Liver (tissue), 9 donors: ENCODE results near the gene TSGA10IP. TPM values are rescaled to one million over a fixed set of nuclear protein-coding genes. Genes with fewer than 3 reads are reported as not detected.

Experiments used
- DNase-seq: peaks from one replicate; pipeline ENCODE4 v3.0.0-alpha.2; 2017; ENCODE audit warnings: low spot score
- H3K27ac ChIP-seq, 2 donors: one replicate each; pipeline ENCODE4 v1.7.0; 2013; ENCODE audit warnings: inconsistent platforms in 2 of 2, low read length in 2 of 2, control low read depth in 1 of 2, low read depth in 1 of 2, mild to moderate bottlenecking in 1 of 2
- H3K27me3 ChIP-seq, 4 donors: one replicate each; pipeline versions ENCODE4 v1.6.1 to v1.7.0; 2013; ENCODE audit warnings: low read length in 3 of 4, inconsistent platforms in 1 of 4, mild to moderate bottlenecking in 1 of 4, moderate library complexity in 1 of 4; ENCODE audit not compliant: control insufficient read depth in 4 of 4, insufficient read depth in 4 of 4
- H3K36me3 ChIP-seq, 4 donors: one replicate each; pipeline versions ENCODE4 v1.6.1 to v1.7.0; 2013; ENCODE audit warnings: low read length in 3 of 4, mild to moderate bottlenecking in 3 of 4, low read depth in 1 of 4, moderate library complexity in 1 of 4; ENCODE audit not compliant: control insufficient read depth in 4 of 4, insufficient read depth in 3 of 4
- H3K4me1 ChIP-seq, 4 donors: one replicate each; pipeline versions ENCODE4 v1.6.1 to v1.7.0; 2013; ENCODE audit warnings: low read length in 3 of 4, mild to moderate bottlenecking in 3 of 4, moderate library complexity in 1 of 4; ENCODE audit not compliant: control insufficient read depth in 4 of 4, insufficient read depth in 4 of 4
- H3K4me3 ChIP-seq, 3 donors: one replicate each; pipeline versions ENCODE4 v1.6.1 to v1.7.0; 2013; ENCODE audit warnings: low read length in 3 of 3, control low read depth in 1 of 3, low read depth in 1 of 3, mild to moderate bottlenecking in 1 of 3
- H3K9ac ChIP-seq, 2 donors: one replicate each; pipeline ENCODE4 v1.7.0; 2013; ENCODE audit warnings: low read length in 2 of 2, mild to moderate bottlenecking in 2 of 2, moderate library complexity in 2 of 2, control low read depth in 1 of 2, low read depth in 1 of 2
- H3K9me3 ChIP-seq, 4 donors: one replicate each; pipeline versions ENCODE4 v1.6.1 to v1.7.0; 2013; ENCODE audit warnings: low read length in 3 of 4; ENCODE audit not compliant: control insufficient read depth in 4 of 4
- EGR1 ChIP-seq, 2 donors: IDR thresholded peaks; 2 replicates each; pipeline ENCODE4 v1.6.1; 2016 to 2018; ENCODE audit warnings: antibody characterized with exemption in 2 of 2, low read depth in 2 of 2
- FOXA1 ChIP-seq: IDR thresholded peaks from 2 replicates; pipeline ENCODE4 v1.6.1; 2016; ENCODE audit warnings: antibody characterized with exemption
- FOXA2 ChIP-seq: IDR thresholded peaks from 2 replicates; pipeline ENCODE4 v1.6.1; 2016; ENCODE audit warnings: antibody characterized with exemption
- GABPA ChIP-seq, 2 donors: IDR thresholded peaks in 1 of 2; conservative IDR thresholded peaks in 1 of 2; 2 replicates each; pipeline ENCODE4 v1.6.1; 2016; ENCODE audit warnings: antibody characterized with exemption in 2 of 2, mild to moderate bottlenecking in 1 of 2, moderate library complexity in 1 of 2
- HNF4A ChIP-seq, 2 donors: conservative IDR thresholded peaks; 2 replicates each; pipeline ENCODE4 v1.6.1; 2016; ENCODE audit warnings: antibody characterized with exemption in 2 of 2, mild to moderate bottlenecking in 2 of 2
- HNF4G ChIP-seq: IDR thresholded peaks from 2 replicates; pipeline ENCODE4 v1.6.1; 2016; ENCODE audit warnings: antibody characterized with exemption
- JUND ChIP-seq, 2 donors: IDR thresholded peaks; 2 replicates each; pipeline ENCODE4 v1.6.1; 2016; ENCODE audit warnings: antibody characterized with exemption in 2 of 2
- RAD21 ChIP-seq, 2 donors: IDR thresholded peaks; 2 replicates each; pipeline ENCODE4 v1.6.1; 2016; ENCODE audit warnings: antibody characterized with exemption in 2 of 2, mild to moderate bottlenecking in 2 of 2
- RXRA ChIP-seq, 2 donors: IDR thresholded peaks; 2 replicates each; pipeline ENCODE4 v1.6.1; 2017 to 2018; ENCODE audit warnings: antibody characterized with exemption in 2 of 2, mild to moderate bottlenecking in 1 of 2
- TAF1 ChIP-seq: conservative IDR thresholded peaks from 2 replicates; pipeline ENCODE4 v1.6.1; 2016; ENCODE audit warnings: antibody characterized with exemption, mild to moderate bottlenecking
- WGBS: extraction: QIAGEN DNeasy Blood & Tissue Kit; methylation state at CpG from one replicate; pipeline ENCODE4 v1.1.7; 2013; 5-methylcytosine and 5-hydroxymethylcytosine counted together
- polyA plus RNA-seq, 2 donors: library from polyadenylated mRNA; stranded (reverse) in 1 of 2; unstranded in 1 of 2; fragments of 200-250 nt in 1 of 2; fragments of >200 nt in 1 of 2; fragmentation: Nextera tagmentation in 1 of 2; extraction: Ambion mirVana in 1 of 2; gene quantifications; one replicate each; pipeline versions ENCODE4 v1.2.1 to v1.2.3, GENCODE V29; 2013 to 2015
- total RNA-seq, 2 donors: library from RNA; depleted of rRNA; stranded (reverse); fragments of >200 nt; gene quantifications; one replicate each; pipeline ENCODE4 v1.2.3, GENCODE V29; 2014
- TF ChIP-seq, protein P1 (sequence below): IDR thresholded peaks from 2 replicates; pipeline ENCODE4 v1.6.1; 2016; ENCODE audit warnings: antibody characterized with exemption, mild to moderate bottlenecking
- TF ChIP-seq, protein P2 (sequence below): IDR thresholded peaks from 2 replicates; pipeline ENCODE4 v1.6.1; 2016; ENCODE audit warnings: antibody characterized with exemption
- TF ChIP-seq, protein P3 (sequence below): IDR thresholded peaks from 2 replicates; pipeline ENCODE4 v1.6.1; 2016; ENCODE audit warnings: antibody characterized with exemption
- donor health status: healthy.
- donor health status: healthy.
- donor health status: healthy.
- donor health status: healthy.
- donor health status: healthy.

Gene TSGA10IP
- total and polyA plus RNA-seq, 4 donors = 0.02 TPM; not detected in 3

DNA sequence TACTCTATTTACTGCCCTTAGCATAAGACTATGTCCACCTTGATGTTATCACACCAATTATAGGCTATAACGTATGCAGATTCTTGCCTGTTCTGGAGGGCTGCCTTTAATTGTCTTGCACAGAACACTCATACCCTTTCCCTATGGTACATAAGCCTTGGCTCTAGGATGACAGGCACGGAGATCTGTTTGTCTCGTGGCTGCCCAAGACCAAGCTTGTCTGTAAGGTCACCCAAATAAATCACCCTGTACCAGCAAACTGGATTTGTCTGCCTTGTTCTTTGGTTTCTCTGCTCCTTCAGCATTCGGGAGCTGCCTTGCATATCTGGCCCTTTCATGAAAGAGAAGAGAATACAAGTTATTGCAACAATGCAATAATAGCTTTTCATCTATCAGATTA is 7.5 kb upstream of the TSGA10IP start:
- H3K36me3 ChIP-seq = no peaks in the 10 kb centered on the region
- WGBS = 53% methylated on average over 4 of the region's 4 CpGs
- H3K9ac ChIP-seq = no peak overlapping the region
- no peaks in the 10 kb centered on the region for H3K27me3 ChIP-seq
- no peaks in the 10 kb centered on the region for H3K9me3 ChIP-seq
- TF ChIP-seq GABPA (IDR thresholded peaks at IDR 0.05 in 1 of 2, conservative IDR thresholded peaks at IDR 0.05 in 1 of 2) = no peak
- no peak for TF ChIP-seq EGR1 (IDR thresholded peaks at IDR 0.05; ENCODE audit: low read depth in 2 of 2)
- H3K4me1 ChIP-seq = peaks cover 0 to 2% (median 0%) of the 10 kb centered on the region in 4 donors
- no peak for DNase-seq
- H3K27ac ChIP-seq = no peak overlapping the region
- no peak overlapping the region for H3K4me3 ChIP-seq

DNA sequence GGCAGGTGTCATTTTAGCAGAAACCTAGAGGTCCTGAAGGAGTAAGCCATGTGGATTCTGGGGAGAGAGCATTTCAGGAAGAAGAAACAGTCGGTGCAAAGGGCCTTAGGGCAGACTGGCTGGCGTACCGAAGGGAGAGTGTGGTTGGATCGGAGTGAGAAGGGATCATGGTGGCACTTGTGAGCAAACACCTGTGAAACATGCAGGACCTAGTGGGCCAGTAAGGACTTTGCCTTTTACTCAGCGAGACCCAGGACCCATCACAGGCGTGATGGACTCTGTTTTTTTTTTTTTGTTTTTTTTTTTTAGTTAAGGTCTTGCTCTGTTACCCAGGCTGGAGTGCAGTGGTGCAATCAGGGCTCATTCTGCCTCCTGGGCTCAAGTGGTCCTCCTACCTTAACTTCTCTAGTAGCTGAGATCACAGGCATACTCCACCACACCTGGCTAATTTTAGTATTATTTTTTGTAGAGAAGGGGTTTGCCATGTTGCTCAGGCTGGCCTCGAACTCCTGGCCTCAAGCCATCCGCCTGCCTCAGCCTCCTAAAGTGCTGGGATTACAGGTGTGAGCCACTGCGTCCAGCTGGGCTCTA is 3.5 kb upstream of the TSGA10IP start:
- Histone ChIP-seq H3K4me3 (no peak overlapping the region), H3K27me3 (no peaks in the 10 kb centered on the region), H3K9me3 (no peaks in the 10 kb centered on the region), H3K27ac (no peak overlapping the region), H3K4me1 (peaks cover 0 to 2% (median 0%) of the 10 kb centered on the region in 4 donors), H3K36me3 (no peaks in the 10 kb centered on the region), H3K9ac (no peak overlapping the region)
- TF ChIP-seq JUND (IDR thresholded peaks at IDR 0.05) (no peak), RAD21 (IDR thresholded peaks at IDR 0.05) (no peak), RXRA (IDR thresholded peaks at IDR 0.05) (no peak), FOXA2 (no peak), TAF1 (no peak)
- TF ChIP-seq, protein P1, sequence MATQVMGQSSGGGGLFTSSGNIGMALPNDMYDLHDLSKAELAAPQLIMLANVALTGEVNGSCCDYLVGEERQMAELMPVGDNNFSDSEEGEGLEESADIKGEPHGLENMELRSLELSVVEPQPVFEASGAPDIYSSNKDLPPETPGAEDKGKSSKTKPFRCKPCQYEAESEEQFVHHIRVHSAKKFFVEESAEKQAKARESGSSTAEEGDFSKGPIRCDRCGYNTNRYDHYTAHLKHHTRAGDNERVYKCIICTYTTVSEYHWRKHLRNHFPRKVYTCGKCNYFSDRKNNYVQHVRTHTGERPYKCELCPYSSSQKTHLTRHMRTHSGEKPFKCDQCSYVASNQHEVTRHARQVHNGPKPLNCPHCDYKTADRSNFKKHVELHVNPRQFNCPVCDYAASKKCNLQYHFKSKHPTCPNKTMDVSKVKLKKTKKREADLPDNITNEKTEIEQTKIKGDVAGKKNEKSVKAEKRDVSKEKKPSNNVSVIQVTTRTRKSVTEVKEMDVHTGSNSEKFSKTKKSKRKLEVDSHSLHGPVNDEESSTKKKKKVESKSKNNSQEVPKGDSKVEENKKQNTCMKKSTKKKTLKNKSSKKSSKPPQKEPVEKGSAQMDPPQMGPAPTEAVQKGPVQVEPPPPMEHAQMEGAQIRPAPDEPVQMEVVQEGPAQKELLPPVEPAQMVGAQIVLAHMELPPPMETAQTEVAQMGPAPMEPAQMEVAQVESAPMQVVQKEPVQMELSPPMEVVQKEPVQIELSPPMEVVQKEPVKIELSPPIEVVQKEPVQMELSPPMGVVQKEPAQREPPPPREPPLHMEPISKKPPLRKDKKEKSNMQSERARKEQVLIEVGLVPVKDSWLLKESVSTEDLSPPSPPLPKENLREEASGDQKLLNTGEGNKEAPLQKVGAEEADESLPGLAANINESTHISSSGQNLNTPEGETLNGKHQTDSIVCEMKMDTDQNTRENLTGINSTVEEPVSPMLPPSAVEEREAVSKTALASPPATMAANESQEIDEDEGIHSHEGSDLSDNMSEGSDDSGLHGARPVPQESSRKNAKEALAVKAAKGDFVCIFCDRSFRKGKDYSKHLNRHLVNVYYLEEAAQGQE = no peak
- TF ChIP-seq, protein P2, sequence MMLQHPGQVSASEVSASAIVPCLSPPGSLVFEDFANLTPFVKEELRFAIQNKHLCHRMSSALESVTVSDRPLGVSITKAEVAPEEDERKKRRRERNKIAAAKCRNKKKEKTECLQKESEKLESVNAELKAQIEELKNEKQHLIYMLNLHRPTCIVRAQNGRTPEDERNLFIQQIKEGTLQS = no peak
- no peak for DNase-seq
- WGBS = 76% methylated on average over 9 of the region's 9 CpGs

DNA sequence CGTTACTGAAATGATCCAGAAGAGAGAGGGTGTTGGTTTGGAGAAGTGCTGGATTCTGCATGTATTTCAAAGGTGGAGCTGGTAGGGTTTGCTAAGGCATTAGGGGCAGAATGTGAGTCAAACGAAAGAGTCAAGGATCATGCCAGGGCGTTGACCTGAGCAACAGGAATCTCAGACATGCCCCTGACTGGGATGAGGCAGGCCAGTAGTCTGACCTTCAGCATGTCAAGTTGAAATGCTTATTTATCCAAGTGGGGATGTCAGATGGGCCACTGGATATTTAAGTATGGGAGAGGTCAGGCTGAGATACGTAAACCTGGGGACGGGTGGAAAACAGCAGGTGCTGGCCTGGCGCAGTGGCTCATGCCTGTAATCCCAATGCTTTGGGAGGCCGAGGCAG is 2.7 kb upstream of the TSGA10IP start:
- Histone ChIP-seq H3K4me1 (peaks cover 0 to 2% (median 0%) of the 10 kb centered on the region in 4 donors), H3K27me3 (no peaks in the 10 kb centered on the region), H3K9ac (no peak overlapping the region), H3K4me3 (no peak overlapping the region), H3K9me3 (no peaks in the 10 kb centered on the region), H3K27ac (no peak overlapping the region), H3K36me3 (no peaks in the 10 kb centered on the region)
- TF ChIP-seq FOXA1 (no peak), HNF4A (conservative IDR thresholded peaks at IDR 0.05) (no peak), HNF4G (no peak)
- TF ChIP-seq, protein P3, sequence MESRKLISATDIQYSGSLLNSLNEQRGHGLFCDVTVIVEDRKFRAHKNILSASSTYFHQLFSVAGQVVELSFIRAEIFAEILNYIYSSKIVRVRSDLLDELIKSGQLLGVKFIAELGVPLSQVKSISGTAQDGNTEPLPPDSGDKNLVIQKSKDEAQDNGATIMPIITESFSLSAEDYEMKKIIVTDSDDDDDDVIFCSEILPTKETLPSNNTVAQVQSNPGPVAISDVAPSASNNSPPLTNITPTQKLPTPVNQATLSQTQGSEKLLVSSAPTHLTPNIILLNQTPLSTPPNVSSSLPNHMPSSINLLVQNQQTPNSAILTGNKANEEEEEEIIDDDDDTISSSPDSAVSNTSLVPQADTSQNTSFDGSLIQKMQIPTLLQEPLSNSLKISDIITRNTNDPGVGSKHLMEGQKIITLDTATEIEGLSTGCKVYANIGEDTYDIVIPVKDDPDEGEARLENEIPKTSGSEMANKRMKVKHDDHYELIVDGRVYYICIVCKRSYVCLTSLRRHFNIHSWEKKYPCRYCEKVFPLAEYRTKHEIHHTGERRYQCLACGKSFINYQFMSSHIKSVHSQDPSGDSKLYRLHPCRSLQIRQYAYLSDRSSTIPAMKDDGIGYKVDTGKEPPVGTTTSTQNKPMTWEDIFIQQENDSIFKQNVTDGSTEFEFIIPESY = no peak
- TF ChIP-seq, protein P1 = no peak
- WGBS = 83% methylated on average over 7 of the region's 7 CpGs
- no peak for DNase-seq
